NOMO-1 treated with DMSO at 0.1 percent for 48 hours (cell line): Measurements from ENCODE around the gene LIPG.

Experiments used
- DNase-seq: peaks from one replicate; lab custom pipeline; 2025; ENCODE audit not compliant: unreplicated experiment; lab: John Stamatoyannopoulos, UW

LIPG gene

GRCh38 chr18:49546278-49546677, 15.6 kb upstream of the LIPG start:
- no peak for DNase-seq

GRCh38 chr18:49546719-49547273, 15.1 kb upstream of the LIPG start:
- no peak for DNase-seq

GRCh38 chr18:49547701-49548100, 14.2 kb upstream of the LIPG start:
- DNase-seq = peak; percentile 56

- DNase-seq = no peak
These were observed 13.6 kb upstream of the LIPG start for GRCh38 chr18:49548229-49548636.

- DNase-seq = no peak
These were observed 11.1 kb upstream of the LIPG start for GRCh38 chr18:49550621-49551339.

- no peak for DNase-seq
These were observed 8.9 kb upstream of the LIPG start for GRCh38 chr18:49553003-49553402.

GRCh38 chr18:49555641-49556040, 6.2 kb upstream of the LIPG start:
- no peak for DNase-seq

GRCh38 chr18:49558356-49558755, 3.5 kb upstream of the LIPG start:
- no peak for DNase-seq

- DNase-seq = peak; percentile 59
These were observed 2.4 kb upstream of the LIPG start for GRCh38 chr18:49559326-49559931.

GRCh38 chr18:49560277-49560623, 1.6 kb upstream of the LIPG start:
- no peak for DNase-seq

- DNase-seq = no peak
These were observed 1.1 kb upstream of the LIPG start for GRCh38 chr18:49560624-49561288.

- no peak for DNase-seq
These were observed 748 bp downstream of the LIPG start for GRCh38 chr18:49562481-49563129.

GRCh38 chr18:49563130-49563540, 1.3 kb downstream of the LIPG start:
- peak; percentile 61 for DNase-seq

- no peak for DNase-seq
These were observed 2.1 kb downstream of the LIPG start for GRCh38 chr18:49563701-49564517.

GRCh38 chr18:49564518-49564834, 2.6 kb downstream of the LIPG start:
- DNase-seq = no peak

GRCh38 chr18:49565101-49565500, 3.2 kb downstream of the LIPG start:
- DNase-seq = no peak

GRCh38 chr18:49565612-49566011, 3.8 kb downstream of the LIPG start:
- DNase-seq = no peak

GRCh38 chr18:49566217-49566770, 4.4 kb downstream of the LIPG start:
- no peak for DNase-seq

GRCh38 chr18:49566985-49567384, 5.1 kb downstream of the LIPG start:
- no peak for DNase-seq

GRCh38 chr18:49569724-49570123, 7.9 kb downstream of the LIPG start:
- DNase-seq = no peak

GRCh38 chr18:49570836-49571235, 9.0 kb downstream of the LIPG start:
- no peak for DNase-seq
